K562 (cell line): Measurements from ENCODE around the gene PAFAH1B1. TPM values are rescaled to one million over a fixed set of nuclear protein-coding genes. Genes with fewer than 3 reads are reported as not detected.
A peak's percentile ranks its signal among the peaks of the same experiment; 100 is the strongest.

Experiments
- BDP1 ChIP-seq: IDR thresholded peaks from 3 replicates; pipeline ENCODE4 v1.6.1; 2011; ENCODE audit not compliant: insufficient read length, insufficient read depth
- EHMT2 ChIP-seq: fragments of 450-650 bp; IDR thresholded peaks from 2 replicates; pipeline ENCODE4 v1.6.1; 2018; ENCODE audit warnings: antibody characterized with exemption
- ELK1 ChIP-seq: sonication (generic); formaldehyde crosslinking; IDR thresholded peaks from 2 replicates; pipeline ENCODE4 v1.8.1; 2022; ENCODE audit warnings: missing genetic modification reagents
- HNRNPUL1 ChIP-seq: fragments of 200-400 bp; formaldehyde crosslinking; IDR thresholded peaks from 2 replicates; pipeline ENCODE4 v1.6.1; 2017; ENCODE audit warnings: low read length
- MAX ChIP-seq: sonication (generic); formaldehyde crosslinking; IDR thresholded peaks from 2 replicates; pipeline ENCODE4 v1.9.0; 2022; ENCODE audit warnings: mild to moderate bottlenecking, missing genetic modification reagents
- NCOA4 ChIP-seq: fragments of 450-650 bp; IDR thresholded peaks from 2 replicates; pipeline ENCODE4 v1.6.1; 2018; ENCODE audit warnings: mild to moderate bottlenecking; ENCODE audit not compliant: partially characterized antibody
- NFE2 ChIP-seq: IDR thresholded peaks from 2 replicates; pipeline ENCODE4 v1.6.1; 2014; ENCODE audit warnings: antibody characterized with exemption, low read depth
- NR2C2 ChIP-seq, 2 experiments: fragments of 200-800 bp in 1 of 2; sonication (Bioruptor generic) in 1 of 2; sonication (generic) in 1 of 2; formaldehyde crosslinking in 1 of 2; IDR thresholded peaks; 2 replicates each; pipeline versions ENCODE4 v1.6.1 to v1.8.0; 2016 to 2022; ENCODE audit warnings: mild to moderate bottlenecking in 1 of 2, missing compliant biosample characterization in 1 of 2, missing genetic modification characterization in 1 of 2, missing genetic modification reagents in 1 of 2
- PHF21A ChIP-seq: fragments of 450-650 bp; IDR thresholded peaks from 2 replicates; pipeline ENCODE4 v1.6.1; 2017; ENCODE audit warnings: low read depth, borderline replicate concordance
- RFX5 ChIP-seq: IDR thresholded peaks from 2 replicates; pipeline ENCODE4 v1.6.1; 2011; ENCODE audit warnings: low read depth, mild to moderate bottlenecking, improper control_type of control experiment, low read length
- SIN3A ChIP-seq, 2 experiments: fragments of 150-350 bp in 1 of 2; IDR thresholded peaks; 2 replicates each; pipeline ENCODE4 v1.6.1; 2011 to 2016; ENCODE audit warnings: borderline replicate concordance in 2 of 2, low read depth in 2 of 2, low read length in 2 of 2, mild to moderate bottlenecking in 2 of 2, moderate library complexity in 2 of 2; ENCODE audit not compliant: control insufficient read depth in 1 of 2
- SMARCA5 ChIP-seq: fragments of 450-650 bp; IDR thresholded peaks from 2 replicates; pipeline ENCODE4 v1.6.1; 2016
- ZBTB43 ChIP-seq: sonication (generic); formaldehyde crosslinking; IDR thresholded peaks from 2 replicates; pipeline ENCODE4 v1.8.0; 2023; ENCODE audit warnings: mild to moderate bottlenecking, missing genetic modification reagents
- ZEB2 ChIP-seq: fragments of 450-650 bp; IDR thresholded peaks from 2 replicates; pipeline ENCODE4 v1.6.1; 2016
- ZNF133 ChIP-seq: fragments of 250-450 bp; sonication (Bioruptor Pico); IDR thresholded peaks from 2 replicates; pipeline ENCODE4 v1.4.0; 2020; ENCODE audit warnings: mild to moderate bottlenecking
- ZNF24 ChIP-seq: fragments of 450-650 bp; IDR thresholded peaks from 2 replicates; pipeline ENCODE4 v1.6.1; 2016
- ZNF280A ChIP-seq: fragments of 450-650 bp; IDR thresholded peaks from 2 replicates; pipeline ENCODE4 v1.6.1; 2018; ENCODE audit warnings: mild to moderate bottlenecking, low read depth; ENCODE audit not compliant: partially characterized antibody
- ZNF280B ChIP-seq: fragments of 250-450 bp; sonication (Bioruptor Pico); IDR thresholded peaks from 2 replicates; pipeline ENCODE4 v1.5.1; 2021; ENCODE audit warnings: mild to moderate bottlenecking
- ZNF3 ChIP-seq: fragments of 250-450 bp; sonication (Bioruptor Pico); IDR thresholded peaks from 2 replicates; pipeline ENCODE4 v1.5.0; 2021; ENCODE audit warnings: mild to moderate bottlenecking, moderate library complexity
- ZNF507 ChIP-seq: conservative IDR thresholded peaks from 2 replicates; pipeline ENCODE4 v1.6.1; 2017; ENCODE audit warnings: missing genetic modification characterization, missing compliant biosample characterization
- ZNF589 ChIP-seq: fragments of 200-800 bp; sonication (Bioruptor generic); IDR thresholded peaks from 2 replicates; pipeline ENCODE4 v1.6.1; 2016; ENCODE audit warnings: low read depth, missing genetic modification characterization, missing compliant biosample characterization
- ZNF668 ChIP-seq: fragments of 250-450 bp; sonication (Bioruptor Pico); IDR thresholded peaks from 2 replicates; pipeline ENCODE4 v1.8.0; 2022; ENCODE audit warnings: mild to moderate bottlenecking, inconsistent platforms
- ZNF766 ChIP-seq: fragments of 200-800 bp; sonication (Bioruptor generic); conservative IDR thresholded peaks from 2 replicates; pipeline ENCODE4 v1.6.1; 2016; ENCODE audit warnings: missing genetic modification characterization, missing compliant biosample characterization
- polyA plus RNA-seq, 8 experiments: library from polyadenylated mRNA; depleted of rRNA in 4 of 8; stranded (reverse) in 5 of 8; unstranded in 3 of 8; fragments of >200 nt; fragmentation: Nextera tagmentation in 2 of 8; fragmentation: Illumina TruSeq in 1 of 8; extraction: Ambion mirVana in 2 of 8; extraction: Trizol in 1 of 8; gene quantifications; 2 replicates each; pipeline versions ENCODE4 v1.2.1 to v1.2.3, GENCODE V29; 2011 to 2014; ENCODE audit warnings: inconsistent platforms in 1 of 8, missing spikeins in 1 of 8
- total RNA-seq, 7 experiments: library from RNA; depleted of rRNA in 6 of 7; stranded (reverse); fragments of >200 nt in 6 of 7; fragmentation: Illumina TruSeq in 2 of 7; extraction: Trizol in 2 of 7; gene quantifications; 2 replicates each; pipeline versions ENCODE4 v1.2.1 to v1.2.3, GENCODE V29; 2011 to 2021; ENCODE audit warnings: low replicate concordance in 1 of 7

PAFAH1B1 gene
- total and polyA plus RNA-seq, 9 of the 15 experiments (the other 6 are each of a cell fraction or from before 2014, with no cell fraction given) = 23.3 to 66.4 (median 40.2) TPM

GRCh38 chr17:2592971-2593820 is at the start of gene PAFAH1B1 (continued):
- TF ChIP-seq ZNF133 (CRISPR knock-in tag) (no peak), RFX5 (no peak), ZBTB43 (CRISPR knock-in tag) (no peak), PHF21A (no peak), ZNF280B (no peak), NFE2 (0 out of 2 replicates have a peak, but pooled peaks have one; percentile 16), ZNF280A (no peak), ZNF589 (CRISPR knock-in tag) (no peak), EHMT2 (no peak), ZNF668 (CRISPR knock-in tag) (no peak), BDP1 (no peak), HNRNPUL1 (no peak), SIN3A (IDR thresholded peaks at IDR 0.05; ENCODE audit: borderline replicate concordance in 2 of 2, control insufficient read depth in 1 of 2, low read depth in 2 of 2, low read length in 2 of 2) (0 out of 4 replicates have a peak, but pooled peaks of 1 of the 2 experiments have one; percentile 36), ZNF24 (no peak), NR2C2 (CRISPR knock-in tag; IDR thresholded peaks at IDR 0.05) (no peak), NR2C2 (tag; IDR thresholded peaks at IDR 0.05) (no peak), SMARCA5 (no peak), ZNF766 (no peak), NCOA4 (no peak), ELK1 (CRISPR knock-in tag) (no peak), ZEB2 (no peak), ZNF3 (CRISPR knock-in tag) (no peak), MAX (CRISPR knock-in tag) (peak; percentile 56), ZNF507 (tag) (no peak)
